Left kidney (tissue), 2 donors: ENCODE measurements around the gene DLG2. TPM values are rescaled to one million over a fixed set of nuclear protein-coding genes. Genes with fewer than 3 reads are reported as not detected.

Experiments used
- DNase-seq: peaks from one replicate; pipeline ENCODE4 v3.0.0-alpha.2; 2013
- polyA plus RNA-seq: library from polyadenylated mRNA; unstranded; fragments of 120-200 nt; gene quantifications from one replicate; pipeline ENCODE4 v1.2.1, GENCODE V29; 2013; ENCODE audit not compliant: insufficient read length

The DLG2 gene
- polyA plus RNA-seq, 1 donor: 13.4 TPM

- no peak for DNase-seq
These were observed 1948.1 kb downstream of the DLG2 start for GRCh38 chr11:83678831-83679584.

GRCh38 chr11:83677730-83678129 is 1949.4 kb downstream of the DLG2 start:
- no peak for DNase-seq

- DNase-seq: no peak
These were observed 1951.0 kb downstream of the DLG2 start for GRCh38 chr11:83676056-83676601.

- no peak for DNase-seq
These were observed 1952.8 kb downstream of the DLG2 start for GRCh38 chr11:83674102-83674896.

- DNase-seq: no peak
These were observed 1955.9 kb downstream of the DLG2 start for GRCh38 chr11:83671289-83671688.

GRCh38 chr11:83666149-83666548 is 1961.0 kb downstream of the DLG2 start:
- no peak for DNase-seq

GRCh38 chr11:83663988-83664387 is 1963.2 kb downstream of the DLG2 start:
- DNase-seq: no peak

- DNase-seq: no peak
These were observed 1963.7 kb downstream of the DLG2 start for GRCh38 chr11:83663446-83663845.

- no peak for DNase-seq
These were observed 1964.7 kb downstream of the DLG2 start for GRCh38 chr11:83662494-83662893.

- DNase-seq: no peak
These were observed 1965.4 kb downstream of the DLG2 start for GRCh38 chr11:83661491-83662350.

GRCh38 chr11:83659466-83659865 is 1967.7 kb downstream of the DLG2 start:
- DNase-seq: no peak

- no peak for DNase-seq
These were observed 1970.3 kb downstream of the DLG2 start for GRCh38 chr11:83656796-83657330.

- DNase-seq: no peak
These were observed 1971.2 kb downstream of the DLG2 start for GRCh38 chr11:83655976-83656375.

- DNase-seq: no peak
These were observed 1977.7 kb downstream of the DLG2 start for GRCh38 chr11:83649528-83649855.

GRCh38 chr11:83648610-83649527 is 1978.3 kb downstream of the DLG2 start:
- DNase-seq: no peak

GRCh38 chr11:83645561-83645960 is 1981.6 kb downstream of the DLG2 start:
- no peak for DNase-seq

GRCh38 chr11:83643115-83643514 is 1984.0 kb downstream of the DLG2 start:
- DNase-seq: no peak

- no peak for DNase-seq
These were observed 1984.6 kb downstream of the DLG2 start for GRCh38 chr11:83642500-83642899.

- DNase-seq: no peak
These were observed 1985.6 kb downstream of the DLG2 start for GRCh38 chr11:83641511-83641910.

GRCh38 chr11:83639995-83640758 is 1987.0 kb downstream of the DLG2 start:
- no peak for DNase-seq
